Endodermal cell (in vitro differentiated cells): ENCODE measurements around the gene OSBPL3. TPM values are rescaled to one million over a fixed set of nuclear protein-coding genes. Genes with fewer than 3 reads are reported as not detected.

Source experiments
- DNase-seq: peaks from one replicate; pipeline ENCODE4 v3.0.0-alpha.2; 2017
- H3K27ac ChIP-seq: 2 replicates; pipeline ENCODE4 v1.5.1; 2013; ENCODE audit warnings: mild to moderate bottlenecking, low read depth, low read length, moderate library complexity
- H3K27me3 ChIP-seq: 2 replicates; pipeline ENCODE4 v1.6.1; 2013; ENCODE audit warnings: mild to moderate bottlenecking, low read length, moderate library complexity; ENCODE audit not compliant: insufficient read depth, control insufficient read depth, poor library complexity, severe bottlenecking
- H3K36me3 ChIP-seq: 2 replicates; pipeline ENCODE4 v1.7.0; 2013; ENCODE audit warnings: mild to moderate bottlenecking, low read length, moderate library complexity; ENCODE audit not compliant: control insufficient read depth, insufficient read depth
- H3K4me1 ChIP-seq: one replicate; pipeline ENCODE4 v1.7.0; 2013; ENCODE audit warnings: low read length; ENCODE audit not compliant: control insufficient read depth, insufficient read depth
- H3K4me3 ChIP-seq: 2 replicates; pipeline ENCODE4 v1.5.1; 2013; ENCODE audit warnings: mild to moderate bottlenecking, low read length, moderate library complexity
- H3K9ac ChIP-seq: 2 replicates; pipeline ENCODE4 v1.6.1; 2013; ENCODE audit warnings: mild to moderate bottlenecking, low read length, moderate library complexity; ENCODE audit not compliant: poor library complexity, severe bottlenecking; ENCODE audit errors: extremely low read depth
- H3K9me3 ChIP-seq: 2 replicates; pipeline ENCODE4 v1.6.1; 2013; ENCODE audit warnings: mild to moderate bottlenecking, low read length, moderate library complexity; ENCODE audit not compliant: control insufficient read depth
- H3K27ac Mint-ChIP-seq: 2 replicates; pipeline ENCODE4 v1.8.0; 2020; ENCODE audit warnings: mixed read lengths
- H3K27me3 Mint-ChIP-seq: 2 replicates; pipeline ENCODE4 v1.8.0; 2021; ENCODE audit warnings: mild to moderate bottlenecking, mixed read lengths; ENCODE audit not compliant: insufficient read depth
- H3K36me3 Mint-ChIP-seq: 2 replicates; pipeline ENCODE4 v1.8.0; 2020; ENCODE audit warnings: low read depth, mixed read lengths
- H3K4me1 Mint-ChIP-seq: 2 replicates; pipeline ENCODE4 v1.8.0; 2020; ENCODE audit warnings: mixed read lengths
- H3K4me3 Mint-ChIP-seq: 2 replicates; pipeline ENCODE4 v1.8.0; 2020; ENCODE audit warnings: mild to moderate bottlenecking, moderate library complexity, mixed read lengths
- H3K9me3 Mint-ChIP-seq: 2 replicates; pipeline ENCODE4 v1.8.0; 2020; ENCODE audit warnings: mild to moderate bottlenecking, mixed read lengths
- CTCF ChIP-seq: fragments of 200-600 bp; sonication (generic); conservative IDR thresholded peaks from 2 replicates; pipeline ENCODE4 v1.5.0; 2021; ENCODE audit warnings: antibody characterized with exemption, mild to moderate bottlenecking
- WGBS, 2 experiments: methylation state at CpG; one replicate each; pipeline versions ENCODE4 v1.1.5 to v1.1.7; 2013; ENCODE audit warnings: missing lambda C conversion rate in 2 of 2, mixed read lengths in 1 of 2; ENCODE audit not compliant: insufficient coverage in 1 of 2, insufficient read length in 1 of 2; 5-methylcytosine and 5-hydroxymethylcytosine counted together
- total RNA-seq, 2 donors: library from RNA; stranded (reverse); fragmentation: NEBNext Ultra II Directional in 1 of 2; extraction: Animal tissue kit (Norgen Biotek cat#: 25700) in 1 of 2; gene quantifications; 2 replicates in 1 of 2; 3 replicates in 1 of 2; pipeline ENCODE4 v1.2.1, GENCODE V29; 2021

OSBPL3 gene
- total RNA-seq, 2 donors from 2014 or later, result 9.8 to 11.3 TPM

- H3K27ac Mint-ChIP-seq, result no peak overlapping the region
Observed at GRCh38 chr7:24970676-24971075, 9.3 kb downstream of the OSBPL3 start.

GRCh38 chr7:24968165-24968564 lies 11.8 kb downstream of the OSBPL3 start:
- no peaks in the 10 kb centered on the region for H3K9me3 Mint-ChIP-seq
- H3K27ac ChIP-seq, result no peak overlapping the region
- H3K36me3 Mint-ChIP-seq, result no peaks in the 10 kb centered on the region
- no peak for TF ChIP-seq CTCF
- H3K9me3 ChIP-seq, result no peaks in the 10 kb centered on the region
- H3K4me1 Mint-ChIP-seq, result peaks cover 29% of the 10 kb centered on the region
- WGBS, 2 experiments, result 88 to 93% methylated on average over 8 to 9 of the region's 9 CpGs
- H3K27me3 ChIP-seq, result no peaks in the 10 kb centered on the region
- no peaks in the 10 kb centered on the region for H3K36me3 ChIP-seq
- H3K4me1 ChIP-seq, result no peaks in the 10 kb centered on the region
- H3K27ac Mint-ChIP-seq, result no peak overlapping the region
- no peak overlapping the region for H3K9ac ChIP-seq
- DNase-seq, result no peak
- no peaks in the 10 kb centered on the region for H3K27me3 Mint-ChIP-seq
- H3K4me3 ChIP-seq, result no peak overlapping the region
- H3K4me3 Mint-ChIP-seq, result no peak overlapping the region

More at GRCh38 chr7:24970676-24971075, 9.3 kb downstream of the OSBPL3 start:
- Histone ChIP-seq H3K9me3 (no peaks in the 10 kb centered on the region), H3K27me3 (no peaks in the 10 kb centered on the region), H3K36me3 (no peaks in the 10 kb centered on the region), H3K4me1 (no peaks in the 10 kb centered on the region), H3K9ac (no peak overlapping the region), H3K27ac (no peak overlapping the region), H3K4me3 (no peak overlapping the region)
- no peaks in the 10 kb centered on the region for H3K9me3 Mint-ChIP-seq
- H3K4me1 Mint-ChIP-seq, result peaks cover 29% of the 10 kb centered on the region
- no peaks in the 10 kb centered on the region for H3K36me3 Mint-ChIP-seq
- H3K27me3 Mint-ChIP-seq, result no peaks in the 10 kb centered on the region
- TF ChIP-seq CTCF, result no peak
- DNase-seq, result no peak
- H3K4me3 Mint-ChIP-seq, result no peak overlapping the region
- WGBS, 2 experiments, result 85 to 89% methylated on average over 3 to 4 of the region's 4 CpGs

- no peaks in the 10 kb centered on the region for H3K36me3 Mint-ChIP-seq
- 60% methylated on average over 1 of the region's 1 CpG; no CpG with 5 or more reads in 1 of the 2 experiments for WGBS, 2 experiments
Observed at GRCh38 chr7:24967696-24968095, 12.3 kb downstream of the OSBPL3 start.

More at GRCh38 chr7:24967696-24968095, 12.3 kb downstream of the OSBPL3 start:
- Histone ChIP-seq H3K9ac (no peak overlapping the region), H3K4me3 (no peak overlapping the region), H3K4me1 (no peaks in the 10 kb centered on the region), H3K27ac (no peak overlapping the region), H3K27me3 (no peaks in the 10 kb centered on the region), H3K9me3 (no peaks in the 10 kb centered on the region), H3K36me3 (no peaks in the 10 kb centered on the region)
- H3K27me3 Mint-ChIP-seq, result no peaks in the 10 kb centered on the region
- H3K9me3 Mint-ChIP-seq, result no peaks in the 10 kb centered on the region
- no peak overlapping the region for H3K27ac Mint-ChIP-seq
- no peak for TF ChIP-seq CTCF
- peaks cover 29% of the 10 kb centered on the region for H3K4me1 Mint-ChIP-seq
- DNase-seq, result no peak
- H3K4me3 Mint-ChIP-seq, result no peak overlapping the region
